BE2C (cell line): Measurements from ENCODE around the gene MFSD11.

Experiments used
- DNase-seq: peaks from one replicate; pipeline ENCODE4 v3.0.0-alpha.2; 2020
- H3K27me3 ChIP-seq: fragments of 250-450 bp; sonication (Bioruptor Pico); 2 replicates; pipeline ENCODE4 v1.5.1; 2020; ENCODE audit warnings: mild to moderate bottlenecking
- H3K36me3 ChIP-seq: fragments of 250-450 bp; sonication (Bioruptor Pico); 2 replicates; pipeline ENCODE4 v1.5.1; 2020; ENCODE audit warnings: mild to moderate bottlenecking
- H3K4me1 ChIP-seq: fragments of 250-450 bp; sonication (Bioruptor Pico); 2 replicates; pipeline ENCODE4 v1.5.1; 2020
- H3K4me3 ChIP-seq: 2 replicates; pipeline ENCODE4 v1.5.1; 2011; ENCODE audit warnings: low read depth, low read length
- H3K9me3 ChIP-seq: fragments of 250-450 bp; sonication (Bioruptor Pico); 2 replicates; pipeline ENCODE4 v1.5.1; 2020
- CTCF ChIP-seq: IDR thresholded peaks from 2 replicates; pipeline ENCODE4 v1.5.1; 2012; ENCODE audit warnings: mild to moderate bottlenecking, low read depth, low read length

The MFSD11 gene

GRCh38 chr17:76753061-76753961 is 15.4 kb downstream of the MFSD11 start:
- no peak overlapping the region for H3K4me3 ChIP-seq
- H3K27me3 ChIP-seq = no peaks in the 10 kb centered on the region
- peaks cover 3% of the 10 kb centered on the region; the same call in 1 of the 2 replicates for H3K4me1 ChIP-seq
- no peak for TF ChIP-seq CTCF
- no peak for DNase-seq
- no peaks in the 10 kb centered on the region for H3K36me3 ChIP-seq
- H3K9me3 ChIP-seq = no peaks in the 10 kb centered on the region

- Histone ChIP-seq H3K9me3 (no peaks in the 10 kb centered on the region), H3K27me3 (no peaks in the 10 kb centered on the region), H3K36me3 (no peaks in the 10 kb centered on the region), H3K4me1 (peaks cover 3% of the 10 kb centered on the region; the same call in 1 of the 2 replicates), H3K4me3 (no peak overlapping the region)
- no peak for TF ChIP-seq CTCF
- no peak for DNase-seq
These were observed 17.4 kb downstream of the MFSD11 start for GRCh38 chr17:76755285-76755684.

GRCh38 chr17:76757256-76757655 is 19.3 kb downstream of the MFSD11 start:
- H3K4me3 ChIP-seq = no peak overlapping the region
- TF ChIP-seq CTCF = no peak
- no peaks in the 10 kb centered on the region for H3K27me3 ChIP-seq
- H3K36me3 ChIP-seq = no peaks in the 10 kb centered on the region
- H3K9me3 ChIP-seq = no peaks in the 10 kb centered on the region
- H3K4me1 ChIP-seq = peaks cover 3% of the 10 kb centered on the region; the same call in 1 of the 2 replicates
- no peak for DNase-seq

- Histone ChIP-seq H3K4me1 (peaks cover 3% of the 10 kb centered on the region; the same call in 1 of the 2 replicates), H3K9me3 (no peaks in the 10 kb centered on the region), H3K27me3 (no peaks in the 10 kb centered on the region), H3K4me3 (no peak overlapping the region), H3K36me3 (no peaks in the 10 kb centered on the region)
- no peak for TF ChIP-seq CTCF
- DNase-seq = no peak
These were observed 20.7 kb downstream of the MFSD11 start for GRCh38 chr17:76758570-76758969.

- Histone ChIP-seq H3K9me3 (peaks cover 3% of the 10 kb centered on the region; the same call in 1 of the 2 replicates), H3K36me3 (peaks cover 22% of the 10 kb centered on the region), H3K4me1 (peaks cover 6% of the 10 kb centered on the region; the same call in 1 of the 2 replicates), H3K4me3 (peak overlapping the region; percentile 1), H3K27me3 (no peaks in the 10 kb centered on the region)
- peak; percentile 45 for TF ChIP-seq CTCF
- peak; percentile 74 for DNase-seq
These were observed 35.1 kb downstream of the MFSD11 start for GRCh38 chr17:76772842-76773525.
